Spinal cord (tissue), 10 donors: ENCODE results near the gene SF3B6. TPM values are rescaled to one million over a fixed set of nuclear protein-coding genes. Genes with fewer than 3 reads are reported as not detected.

Source experiments
- DNase-seq, 6 donors: peaks; one replicate each; pipeline versions ENCODE4 v3.0.0 to v3.0.0-alpha.2; 2013 to 2015; ENCODE audit warnings: low spot score in 6 of 6, low read depth in 4 of 6
- H3K27ac ChIP-seq: one replicate; pipeline ENCODE4 v1.5.1; 2013; ENCODE audit warnings: low read depth, low read length, control low read depth
- H3K27me3 ChIP-seq: one replicate; pipeline ENCODE4 v1.6.1; 2013; ENCODE audit warnings: low read length; ENCODE audit not compliant: control insufficient read depth, insufficient read depth
- H3K36me3 ChIP-seq: one replicate; pipeline ENCODE4 v1.6.1; 2013; ENCODE audit warnings: low read length; ENCODE audit not compliant: control insufficient read depth, insufficient read depth
- H3K4me1 ChIP-seq: one replicate; pipeline ENCODE4 v1.6.1; 2013; ENCODE audit warnings: low read length; ENCODE audit not compliant: control insufficient read depth, insufficient read depth
- H3K4me3 ChIP-seq: one replicate; pipeline ENCODE4 v1.5.1; 2013; ENCODE audit warnings: low read depth, low read length, control low read depth
- H3K9me3 ChIP-seq: one replicate; pipeline ENCODE4 v1.6.1; 2013; ENCODE audit warnings: low read length; ENCODE audit not compliant: control insufficient read depth, insufficient read depth
- WGBS: methylation state at CpG from one replicate; pipeline ENCODE4 v1.1.5; 2013; ENCODE audit warnings: missing lambda C conversion rate; ENCODE audit not compliant: insufficient coverage; 5-methylcytosine and 5-hydroxymethylcytosine counted together
- polyA plus RNA-seq, 2 donors: library from polyadenylated mRNA; unstranded; fragments of 120-200 nt; gene quantifications; one replicate each; pipeline ENCODE4 v1.2.1, GENCODE V29; 2013; ENCODE audit not compliant: insufficient read length in 2 of 2
- total RNA-seq, 2 donors: library from RNA; depleted of rRNA in 1 of 2; stranded (reverse); fragments of 120-200 nt in 1 of 2; fragments of >200 nt in 1 of 2; gene quantifications; one replicate each; pipeline versions ENCODE4 v1.2.3 to v1.2.4, GENCODE V29; 2013 to 2014
- donor health status: healthy.

SF3B6 gene
- total and polyA plus RNA-seq, 4 donors, result 102 to 162 (median 112) TPM

GRCh38 chr2:24058564-24059271, 17.4 kb downstream of the SF3B6 start:
- H3K4me3 ChIP-seq, result no peak overlapping the region
- no peaks in the 10 kb centered on the region for H3K9me3 ChIP-seq
- 91% methylated on average over 3 of the region's 4 CpGs for WGBS
- DNase-seq, result no peak
- H3K36me3 ChIP-seq, result peaks cover 28% of the 10 kb centered on the region
- H3K27ac ChIP-seq, result no peak overlapping the region
- no peaks in the 10 kb centered on the region for H3K4me1 ChIP-seq
- H3K27me3 ChIP-seq, result no peaks in the 10 kb centered on the region

- Histone ChIP-seq H3K4me3 (no peak overlapping the region), H3K27me3 (no peaks in the 10 kb centered on the region), H3K27ac (no peak overlapping the region), H3K36me3 (peaks cover 16% of the 10 kb centered on the region), H3K4me1 (no peaks in the 10 kb centered on the region), H3K9me3 (no peaks in the 10 kb centered on the region)
- no peak for DNase-seq
- 98% methylated on average over 6 of the region's 6 CpGs for WGBS
Observed at GRCh38 chr2:24055750-24056149, 20.4 kb downstream of the SF3B6 start.

- Histone ChIP-seq H3K4me1 (peaks cover 3% of the 10 kb centered on the region), H3K27ac (no peak overlapping the region), H3K27me3 (no peaks in the 10 kb centered on the region), H3K4me3 (no peak overlapping the region), H3K9me3 (no peaks in the 10 kb centered on the region), H3K36me3 (peaks cover 15% of the 10 kb centered on the region)
- DNase-seq, result no peak
- WGBS, result 81% methylated on average over 6 of the region's 8 CpGs
Observed at GRCh38 chr2:24054366-24055010, 21.6 kb downstream of the SF3B6 start.

GRCh38 chr2:24052951-24053350, 23.2 kb downstream of the SF3B6 start:
- DNase-seq, result no peak
- Histone ChIP-seq H3K27ac (no peak overlapping the region), H3K36me3 (peaks cover 15% of the 10 kb centered on the region), H3K4me1 (peaks cover 9% of the 10 kb centered on the region), H3K27me3 (no peaks in the 10 kb centered on the region), H3K4me3 (no peak overlapping the region), H3K9me3 (no peaks in the 10 kb centered on the region)
- no CpG with 5 or more reads among the region's 1 CpG for WGBS

GRCh38 chr2:24051833-24052232, 24.3 kb downstream of the SF3B6 start:
- peak in 1 of 6 donors; percentile 7 for DNase-seq
- no peak overlapping the region for H3K4me3 ChIP-seq
- H3K36me3 ChIP-seq, result peaks cover 13% of the 10 kb centered on the region
- H3K9me3 ChIP-seq, result no peaks in the 10 kb centered on the region
- no peak overlapping the region for H3K27ac ChIP-seq
- no peaks in the 10 kb centered on the region for H3K27me3 ChIP-seq
- peaks cover 15% of the 10 kb centered on the region for H3K4me1 ChIP-seq
- 79% methylated on average over 5 of the region's 8 CpGs for WGBS

- 2% methylated on average over 41 of the region's 47 CpGs for WGBS
- Histone ChIP-seq H3K4me1 (peaks cover 15% of the 10 kb centered on the region), H3K9me3 (no peaks in the 10 kb centered on the region), H3K27ac (peak overlapping the region; percentile 45), H3K4me3 (peak overlapping the region; percentile 58), H3K36me3 (peaks cover 13% of the 10 kb centered on the region), H3K27me3 (no peaks in the 10 kb centered on the region)
- DNase-seq, result peak in 3 of 6 donors; percentile 12 to 66 (median 59)
Observed at GRCh38 chr2:24050041-24050979, 25.8 kb downstream of the SF3B6 start.

- under 1% methylated on average over 47 of the region's 52 CpGs for WGBS
- Histone ChIP-seq H3K36me3 (peaks cover 9% of the 10 kb centered on the region), H3K4me3 (peak within 1 kb of the TSS; percentile 58), H3K27ac (peak within 1 kb of the TSS; percentile 45), H3K4me1 (peaks cover 15% of the 10 kb centered on the region), H3K9me3 (no peaks in the 10 kb centered on the region), H3K27me3 (no peaks in the 10 kb centered on the region)
- DNase-seq, result peak in 3 of 6 donors; percentile 10 to 89 (median 79)
Observed at GRCh38 chr2:24049485-24050021, 26.6 kb downstream of the SF3B6 start, which contains the start of gene FKBP1B. TSS of gene FKBP1B (plus strand) at chr2:24049741. CDS start at chr2:24049850, 109 bp downstream.

- Histone ChIP-seq H3K4me3 (peak overlapping the region; percentile 58), H3K4me1 (peaks cover 15% of the 10 kb centered on the region), H3K36me3 (peaks cover 3% of the 10 kb centered on the region), H3K9me3 (no peaks in the 10 kb centered on the region), H3K27me3 (no peaks in the 10 kb centered on the region), H3K27ac (no peak overlapping the region)
- 31% methylated on average over 6 of the region's 23 CpGs for WGBS
- DNase-seq, result peak in 3 of 6 donors; percentile 13 to 92 (median 50)
Observed at GRCh38 chr2:24048769-24049484, 27.2 kb downstream of the SF3B6 start.

GRCh38 chr2:24047703-24048033, 28.5 kb downstream of the SF3B6 start:
- Histone ChIP-seq H3K27ac (no peak overlapping the region), H3K4me3 (no peak overlapping the region), H3K4me1 (peaks cover 15% of the 10 kb centered on the region), H3K9me3 (no peaks in the 10 kb centered on the region), H3K27me3 (no peaks in the 10 kb centered on the region), H3K36me3 (no peaks in the 10 kb centered on the region)
- 46% methylated on average over 6 of the region's 8 CpGs for WGBS
- DNase-seq, result no peak
